Osteocyte (in vitro differentiated cells): Measurements from ENCODE around the gene KIF18B. TPM values are rescaled to one million over a fixed set of nuclear protein-coding genes. Genes with fewer than 3 reads are reported as not detected.

Experiments
- DNase-seq: peaks from one replicate; pipeline ENCODE4 v3.0.0; 2021; ENCODE audit warnings: mixed read lengths; ENCODE audit not compliant: unreplicated experiment; ENCODE audit errors: extremely low spot score
- H3K27ac Mint-ChIP-seq: one replicate; pipeline ENCODE4 v1.8.0; 2021; ENCODE audit warnings: mild to moderate bottlenecking, mixed read lengths; ENCODE audit not compliant: unreplicated experiment
- H3K27me3 Mint-ChIP-seq: one replicate; pipeline ENCODE4 v1.8.0; 2021; ENCODE audit warnings: mixed read lengths; ENCODE audit not compliant: unreplicated experiment
- H3K36me3 Mint-ChIP-seq: one replicate; pipeline ENCODE4 v1.8.0; 2021; ENCODE audit warnings: mixed read lengths; ENCODE audit not compliant: unreplicated experiment
- H3K4me1 Mint-ChIP-seq: one replicate; pipeline ENCODE4 v1.8.0; 2021; ENCODE audit warnings: mixed read lengths; ENCODE audit not compliant: unreplicated experiment
- H3K4me3 Mint-ChIP-seq: one replicate; pipeline ENCODE4 v1.8.0; 2021; ENCODE audit warnings: mild to moderate bottlenecking, moderate library complexity, mixed read lengths; ENCODE audit not compliant: unreplicated experiment
- H3K9me3 Mint-ChIP-seq: one replicate; pipeline ENCODE4 v1.8.0; 2021; ENCODE audit warnings: mixed read lengths; ENCODE audit not compliant: unreplicated experiment
- total RNA-seq: library from RNA; stranded (reverse); gene quantifications from 2 replicates; pipeline ENCODE4 v1.2.1, GENCODE V29; 2021
- TF ChIP-seq, protein P1 (sequence below): fragments of 200-600 bp; sonication (generic); IDR thresholded peaks from 2 replicates; pipeline ENCODE4 v1.5.0; 2021; ENCODE audit warnings: antibody characterized with exemption, mild to moderate bottlenecking, moderate library complexity

KIF18B gene
- total RNA-seq, 1 donor from 2014 or later: 6.9 TPM

DNA sequence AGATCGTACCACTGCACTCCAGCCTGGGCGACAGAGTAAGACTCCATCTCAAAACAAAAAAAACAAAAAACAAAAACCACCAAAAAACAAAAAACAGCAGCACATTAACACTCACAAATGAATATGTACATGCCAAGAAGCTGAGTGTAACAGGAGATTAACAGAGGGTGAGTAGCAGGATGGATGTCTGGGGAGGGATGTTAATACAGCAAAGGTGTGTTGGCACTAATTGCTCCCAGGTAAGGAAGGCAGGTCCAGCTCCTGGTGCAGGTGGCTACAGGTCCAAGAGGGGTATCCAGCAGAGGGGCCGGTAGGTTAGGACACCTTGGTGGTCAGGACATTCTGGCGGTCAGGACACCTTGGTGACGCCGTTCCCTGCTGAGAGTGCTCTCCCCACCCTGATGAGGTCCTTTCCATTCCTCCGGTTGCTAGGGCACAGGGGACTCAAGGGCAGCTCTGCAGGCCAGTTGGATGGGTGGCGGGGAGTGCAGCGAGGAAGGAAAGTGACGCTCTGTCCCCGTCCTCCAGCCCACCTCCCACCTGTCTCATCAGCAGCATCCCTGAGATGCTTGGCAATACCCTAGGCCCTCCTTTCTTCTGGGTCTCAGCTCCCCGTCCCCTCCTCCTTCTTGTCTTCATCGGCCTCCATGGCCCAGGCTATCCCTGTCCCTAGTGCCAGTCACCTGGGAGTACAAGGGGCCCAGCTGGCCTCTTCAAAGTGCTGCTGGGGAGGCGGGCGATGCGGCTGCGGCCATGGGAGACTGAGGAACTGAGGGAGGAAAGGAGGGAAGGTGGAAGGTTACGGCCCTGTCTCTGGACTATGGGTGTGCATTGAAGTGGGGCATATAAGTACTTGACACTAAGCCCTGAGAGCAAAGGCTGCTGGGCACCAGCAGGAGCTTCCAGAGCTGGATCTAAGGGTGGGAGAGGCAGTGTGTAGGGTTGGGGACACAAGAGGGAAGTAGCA, 21.6 kb downstream of the KIF18B start:
- Mint-ChIP-seq H3K27ac (no peak overlapping the region), H3K9me3 (no peaks in the 10 kb centered on the region), H3K27me3 (no peaks in the 10 kb centered on the region), H3K4me3 (no peak overlapping the region), H3K36me3 (peaks cover 4% of the 10 kb centered on the region), H3K4me1 (peaks cover 4% of the 10 kb centered on the region)
- DNase-seq: no peak
- TF ChIP-seq, protein P1, sequence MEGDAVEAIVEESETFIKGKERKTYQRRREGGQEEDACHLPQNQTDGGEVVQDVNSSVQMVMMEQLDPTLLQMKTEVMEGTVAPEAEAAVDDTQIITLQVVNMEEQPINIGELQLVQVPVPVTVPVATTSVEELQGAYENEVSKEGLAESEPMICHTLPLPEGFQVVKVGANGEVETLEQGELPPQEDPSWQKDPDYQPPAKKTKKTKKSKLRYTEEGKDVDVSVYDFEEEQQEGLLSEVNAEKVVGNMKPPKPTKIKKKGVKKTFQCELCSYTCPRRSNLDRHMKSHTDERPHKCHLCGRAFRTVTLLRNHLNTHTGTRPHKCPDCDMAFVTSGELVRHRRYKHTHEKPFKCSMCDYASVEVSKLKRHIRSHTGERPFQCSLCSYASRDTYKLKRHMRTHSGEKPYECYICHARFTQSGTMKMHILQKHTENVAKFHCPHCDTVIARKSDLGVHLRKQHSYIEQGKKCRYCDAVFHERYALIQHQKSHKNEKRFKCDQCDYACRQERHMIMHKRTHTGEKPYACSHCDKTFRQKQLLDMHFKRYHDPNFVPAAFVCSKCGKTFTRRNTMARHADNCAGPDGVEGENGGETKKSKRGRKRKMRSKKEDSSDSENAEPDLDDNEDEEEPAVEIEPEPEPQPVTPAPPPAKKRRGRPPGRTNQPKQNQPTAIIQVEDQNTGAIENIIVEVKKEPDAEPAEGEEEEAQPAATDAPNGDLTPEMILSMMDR: no peak

DNA sequence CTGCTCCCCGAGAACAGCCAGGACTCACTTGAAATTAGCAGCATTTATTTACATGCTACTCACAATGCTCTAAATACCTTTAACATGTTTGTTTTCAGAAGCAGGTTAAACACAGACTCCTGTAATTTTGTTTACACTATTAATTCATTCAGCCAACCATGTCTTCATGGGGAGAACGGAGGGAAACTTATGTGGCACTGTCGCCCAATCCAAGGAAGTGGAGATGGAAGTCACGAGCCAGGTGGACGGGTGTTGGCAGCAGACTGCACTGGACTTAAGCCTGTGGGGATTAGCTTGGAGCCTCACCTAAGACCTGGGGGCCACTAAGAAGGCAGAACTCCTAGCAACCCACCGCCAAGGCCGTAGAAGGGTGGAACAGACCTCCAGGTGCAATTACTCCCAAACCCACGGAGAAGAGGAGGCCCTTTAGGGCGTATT, 23.4 kb downstream of the KIF18B start:
- Mint-ChIP-seq H3K36me3 (peaks cover 4% of the 10 kb centered on the region), H3K27ac (no peak overlapping the region), H3K4me3 (no peak overlapping the region), H3K4me1 (peaks cover 10% of the 10 kb centered on the region), H3K9me3 (no peaks in the 10 kb centered on the region), H3K27me3 (peaks cover 3% of the 10 kb centered on the region)
- no peak for DNase-seq
- TF ChIP-seq, protein P1: no peak

DNA sequence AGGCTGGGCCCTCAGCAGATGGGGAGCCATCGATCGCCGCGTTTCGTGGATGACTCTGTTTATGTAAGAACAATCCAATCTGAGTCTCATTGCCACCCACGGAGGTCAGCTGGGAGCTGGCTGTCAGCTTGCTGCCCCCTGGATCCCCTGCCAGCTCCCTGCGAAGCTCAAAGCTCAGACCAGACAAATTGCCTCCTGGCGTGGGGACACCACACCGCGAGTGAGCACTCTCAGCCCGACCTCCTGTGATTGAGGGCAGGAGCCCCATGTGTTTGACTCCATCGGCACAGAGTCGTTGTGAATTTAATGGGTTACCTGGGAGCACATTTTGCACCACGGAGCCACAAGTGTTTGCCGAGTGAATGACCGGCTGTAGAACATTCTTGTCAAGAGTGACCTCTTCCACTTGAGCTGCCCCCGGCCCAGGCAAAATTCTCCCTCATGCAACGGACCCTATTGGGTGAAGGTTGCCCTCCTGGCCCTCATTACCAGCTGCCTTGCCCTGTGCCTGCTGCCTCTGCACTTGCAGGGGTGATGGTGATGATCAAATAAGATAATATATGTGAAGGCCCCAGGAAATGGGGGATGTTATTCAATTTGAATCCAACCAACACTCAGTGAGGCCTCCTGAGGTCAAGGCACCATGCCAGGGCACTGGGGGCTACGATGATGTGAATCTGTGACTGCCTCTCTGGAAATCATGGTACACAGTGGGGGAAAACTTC, 24.7 kb downstream of the KIF18B start:
- H3K4me1 Mint-ChIP-seq: peaks cover 13% of the 10 kb centered on the region
- DNase-seq: no peak
- no peak overlapping the region for H3K27ac Mint-ChIP-seq
- TF ChIP-seq, protein P1: no peak
- H3K27me3 Mint-ChIP-seq: peaks cover 3% of the 10 kb centered on the region
- H3K36me3 Mint-ChIP-seq: peaks cover 4% of the 10 kb centered on the region
- no peaks in the 10 kb centered on the region for H3K9me3 Mint-ChIP-seq
- H3K4me3 Mint-ChIP-seq: no peak overlapping the region

DNA sequence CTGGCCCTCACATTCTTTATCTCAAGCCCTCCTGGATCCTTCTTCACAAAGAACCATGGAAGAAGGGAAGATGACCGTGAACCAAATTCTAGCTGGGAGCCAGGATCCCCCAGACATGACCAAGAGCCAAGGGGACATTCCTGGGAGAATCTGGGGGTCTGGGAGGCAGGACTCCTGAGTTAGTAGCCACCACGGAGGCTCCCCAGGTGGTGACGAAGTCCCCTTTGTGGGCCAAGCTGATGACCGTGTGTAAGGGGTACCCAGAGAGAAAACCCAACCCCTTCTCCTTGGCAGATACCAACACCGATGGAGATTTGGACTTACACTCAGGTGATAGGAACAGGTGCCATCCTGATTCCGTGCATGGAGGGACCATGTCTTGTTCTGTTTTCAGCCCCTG, 25.4 kb downstream of the KIF18B start:
- H3K4me3 Mint-ChIP-seq: no peak overlapping the region
- H3K27ac Mint-ChIP-seq: no peak overlapping the region
- no peaks in the 10 kb centered on the region for H3K9me3 Mint-ChIP-seq
- peaks cover 18% of the 10 kb centered on the region for H3K4me1 Mint-ChIP-seq
- TF ChIP-seq, protein P1: no peak
- DNase-seq: no peak
- H3K27me3 Mint-ChIP-seq: peaks cover 3% of the 10 kb centered on the region
- H3K36me3 Mint-ChIP-seq: peaks cover 4% of the 10 kb centered on the region
